ENCODE measurements around the gene CBLC. TPM values are rescaled to one million over a fixed set of nuclear protein-coding genes. Genes with fewer than 3 reads are reported as not detected.
A peak's percentile ranks its signal among the peaks of the same experiment; 100 is the strongest.

Gene CBLC
- total RNA-seq, 1 donor from 2014 or later, result 0.13 TPM

DNA sequence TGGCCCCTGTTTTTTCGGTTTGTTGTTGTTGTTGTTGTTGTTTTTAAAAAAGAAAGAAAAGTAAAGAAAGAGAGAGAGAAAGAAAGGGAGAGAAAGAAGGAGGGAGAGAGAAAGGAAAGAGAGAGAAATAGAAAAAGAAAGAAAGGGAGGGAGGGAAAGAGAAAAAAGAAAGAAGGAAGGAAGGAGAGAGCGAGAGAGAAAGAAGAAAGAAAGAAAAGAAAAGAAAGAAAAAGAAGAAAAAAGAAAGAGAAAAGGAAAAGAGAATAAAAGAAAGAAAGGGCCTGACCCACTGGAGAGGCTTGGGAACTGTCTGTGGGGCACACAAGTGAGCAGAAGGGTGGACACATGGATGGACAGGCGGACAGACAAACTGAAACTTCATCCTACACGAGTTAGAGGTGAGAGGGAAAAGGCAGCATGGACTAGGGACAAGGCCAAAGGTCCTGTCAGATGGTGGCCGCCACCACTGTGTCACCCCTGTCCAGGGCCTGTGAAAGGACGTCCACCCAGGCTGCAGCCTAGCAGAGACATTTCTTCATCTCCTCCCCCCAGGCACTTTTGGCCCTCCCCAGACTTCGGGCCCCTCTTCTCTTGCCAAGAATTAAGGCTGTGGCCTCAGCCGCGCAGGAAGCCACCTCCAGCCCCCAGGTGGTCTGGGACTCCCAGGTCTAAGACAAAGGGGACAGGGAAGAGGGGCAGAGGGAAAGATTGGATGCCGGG lies 22.1 kb downstream of the CBLC start:
- DNase-seq (ENCODE audit: low read depth in 2 of 2), result no peak

DNA sequence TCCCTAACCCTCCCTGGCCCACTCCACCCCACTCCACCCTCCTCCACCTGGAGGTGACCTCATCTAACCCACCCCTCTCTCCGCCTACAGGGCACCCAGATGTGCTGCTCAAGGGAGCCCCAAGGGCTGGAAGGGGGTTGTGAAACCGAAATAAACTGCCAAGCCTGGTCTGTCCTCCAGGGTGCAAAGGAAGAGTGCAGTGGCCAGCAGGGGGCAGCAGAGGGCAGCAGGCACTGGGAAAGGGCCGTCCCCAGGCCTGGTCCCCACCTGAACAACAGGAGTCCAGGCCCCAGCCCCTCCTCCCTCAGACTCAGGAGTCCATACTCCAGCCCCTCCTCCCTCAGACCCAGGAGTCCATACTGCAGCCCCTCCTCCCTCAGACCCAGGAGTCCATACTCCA lies 22.8 kb downstream of the CBLC start:
- DNase-seq (ENCODE audit: low read depth in 2 of 2), result peak; percentile 53 to 69

DNA sequence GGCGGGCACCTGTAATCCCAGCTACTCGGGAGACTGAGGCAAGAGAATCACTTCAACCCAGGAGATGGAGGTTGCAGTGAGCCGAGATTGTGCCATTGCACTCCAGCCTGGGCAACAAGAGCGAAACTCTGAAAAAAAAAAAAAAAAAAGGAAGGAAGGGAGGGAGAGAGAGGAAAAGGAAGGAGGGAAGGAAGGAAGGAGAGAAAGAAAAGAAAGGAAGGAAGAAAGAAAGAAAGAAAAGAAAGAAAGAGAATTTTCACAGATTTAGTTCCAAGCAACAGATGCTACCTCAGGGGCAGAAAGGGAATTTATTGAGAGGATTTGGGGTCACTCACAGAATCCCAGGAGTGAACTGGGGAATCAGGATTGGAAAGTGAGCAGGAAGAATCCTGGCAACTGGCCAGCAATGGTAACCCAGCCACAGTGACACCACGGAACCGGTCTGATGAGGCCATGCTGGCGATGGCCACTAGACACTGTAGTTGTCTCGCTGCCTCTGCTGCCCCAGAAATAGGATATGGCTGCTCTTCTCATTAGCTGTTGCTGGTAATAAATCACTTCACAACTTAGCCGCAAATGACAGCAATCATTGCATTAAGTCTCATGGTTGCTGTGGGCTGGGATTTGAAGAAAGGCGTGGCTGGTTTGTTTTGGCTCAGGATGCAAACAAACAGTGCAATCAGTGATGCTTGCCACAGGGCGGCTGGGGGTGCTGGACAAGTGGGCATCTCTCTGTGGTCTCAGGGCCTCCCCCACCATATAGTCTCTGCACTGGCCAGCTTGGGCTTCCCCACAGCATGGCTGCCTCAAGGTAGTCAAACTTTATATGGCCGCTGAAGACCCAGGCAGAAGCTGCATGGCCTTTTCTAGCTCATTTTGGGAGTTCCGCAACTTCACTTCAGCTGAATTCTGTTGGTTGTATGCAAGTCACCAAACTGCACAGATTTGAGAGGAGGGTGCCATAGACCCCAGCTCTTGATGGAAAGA lies 26.0 kb downstream of the CBLC start:
- no peak for DNase-seq (ENCODE audit: low read depth in 2 of 2)

DNA sequence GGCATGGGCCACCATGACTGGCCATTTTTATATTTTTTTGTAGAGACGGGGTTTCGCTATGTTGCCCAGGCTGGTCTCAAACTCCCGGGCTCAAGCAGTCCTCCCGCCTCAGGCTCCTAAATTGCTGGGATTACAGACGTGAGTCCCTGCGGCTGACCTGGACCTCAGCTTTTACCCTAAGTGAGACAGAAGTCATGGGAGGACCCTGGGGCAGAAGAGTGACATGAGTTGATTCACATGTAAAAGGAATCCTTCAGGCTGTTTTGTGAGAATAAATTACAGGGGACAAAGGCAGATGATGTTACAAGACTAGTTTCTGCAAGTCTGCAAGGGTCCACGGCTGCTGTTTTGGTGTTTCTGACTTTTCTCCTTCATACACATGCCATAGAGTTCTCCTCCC lies 28.6 kb downstream of the CBLC start:
- DNase-seq (ENCODE audit: low read depth in 2 of 2), result no peak

DNA sequence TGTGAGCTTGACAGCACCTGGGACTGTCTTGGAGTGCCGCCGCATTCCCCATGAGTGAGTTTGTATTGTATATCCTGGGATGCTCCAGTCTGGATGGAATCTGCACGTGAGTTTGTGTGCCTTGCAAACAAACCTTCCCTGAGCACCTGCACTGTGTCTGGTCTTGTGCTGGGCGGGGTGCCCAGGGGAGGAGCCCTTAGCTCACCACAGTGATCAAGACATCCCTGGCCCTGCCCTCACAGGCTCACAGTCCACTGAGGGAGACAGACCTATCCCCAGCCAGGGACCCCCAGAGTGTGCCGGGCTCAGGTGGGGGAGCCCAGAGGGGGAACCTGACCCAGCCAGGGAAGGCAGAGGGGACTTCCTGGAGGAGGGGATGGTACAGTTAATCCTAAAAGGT lies 29.5 kb downstream of the CBLC start:
- no peak for DNase-seq (ENCODE audit: low read depth in 2 of 2)

DNA sequence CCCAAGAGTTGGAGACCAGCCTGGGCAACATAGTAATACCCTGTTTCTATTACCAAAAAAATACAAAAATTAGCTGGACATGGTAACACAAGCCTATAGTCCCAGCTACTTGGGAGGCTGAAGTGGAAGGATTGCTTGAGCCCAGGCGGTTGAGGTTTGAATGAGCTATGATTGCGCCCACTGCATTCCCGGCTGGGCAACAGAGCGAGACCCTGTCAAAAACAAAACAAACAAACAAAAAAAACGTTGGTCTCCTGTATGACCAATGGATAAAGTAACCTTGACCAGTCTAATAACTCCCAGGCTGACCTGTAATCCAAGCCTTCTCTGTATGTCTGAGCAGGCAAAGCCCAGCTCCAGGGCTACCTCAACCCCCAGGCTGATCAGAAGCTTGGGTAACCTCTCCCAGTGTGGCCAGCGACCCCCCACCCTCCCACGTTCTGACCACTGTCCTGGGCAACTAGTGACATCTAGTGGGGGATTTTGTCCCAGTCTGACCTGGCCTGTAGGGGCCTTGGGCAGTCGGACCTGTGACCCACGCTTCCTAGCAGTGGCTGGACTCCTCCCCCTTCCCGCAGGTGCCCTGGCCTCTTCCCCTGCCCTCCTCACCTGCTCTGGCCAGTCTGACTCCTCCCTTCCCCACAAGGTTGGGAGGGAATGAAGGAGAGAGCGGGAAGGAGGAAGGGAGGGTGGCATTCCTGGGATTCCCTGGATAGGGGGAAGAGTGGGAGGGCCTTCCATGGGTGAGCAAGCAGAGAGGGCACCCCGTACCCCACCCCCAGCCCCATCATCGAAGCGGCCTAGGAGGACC lies 30.2 kb downstream of the CBLC start:
- DNase-seq (ENCODE audit: low read depth in 2 of 2), result peak in 1 of 2 donors; percentile 63

DNA sequence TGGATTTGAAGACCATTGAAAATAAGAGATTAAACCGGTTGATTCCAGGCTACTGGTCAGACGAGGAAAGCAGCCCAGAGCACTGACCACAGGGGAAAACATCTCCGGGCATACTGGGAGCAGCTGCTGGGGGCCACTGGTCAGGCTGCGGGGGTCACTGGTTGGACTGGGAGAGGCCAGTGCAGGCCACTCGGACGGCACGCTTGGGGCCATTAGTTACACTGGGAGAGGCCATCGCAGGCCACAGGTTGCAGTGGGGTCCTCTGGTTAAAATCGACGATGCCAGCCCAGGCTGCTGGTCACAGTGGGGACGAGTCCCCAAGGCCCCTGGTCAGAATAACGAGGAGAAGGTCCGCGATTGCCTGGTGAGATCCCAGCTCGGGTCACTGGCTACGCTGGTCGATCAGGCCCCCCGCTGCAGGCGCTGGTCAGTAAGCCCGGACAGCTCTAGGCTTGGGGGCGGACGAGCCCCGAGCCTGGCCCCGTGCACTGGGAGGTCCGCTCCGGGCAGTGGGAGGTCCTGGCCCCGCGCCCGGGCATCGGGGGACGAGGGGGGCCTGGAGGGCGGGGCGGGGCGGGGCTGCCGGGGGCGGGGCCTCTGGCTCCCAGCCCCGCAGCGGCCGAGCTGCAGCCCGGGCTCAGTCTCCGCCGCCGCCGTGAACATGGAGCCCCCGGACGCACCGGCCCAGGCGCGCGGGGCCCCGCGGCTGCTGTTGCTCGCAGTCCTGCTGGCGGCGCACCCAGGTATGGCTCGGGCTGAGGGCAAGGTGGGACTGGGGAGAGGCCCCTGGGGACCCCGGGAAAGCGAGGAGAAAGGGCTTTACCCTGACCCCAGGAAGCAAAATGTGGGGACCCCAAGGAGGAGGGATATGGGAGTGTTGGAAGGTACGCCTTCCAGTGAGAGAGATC lies 31.0 kb downstream of the CBLC start, which contains the start of gene BCAM:
Gene BCAM (plus strand): TSS at position 641 of the 909 bp plus-strand sequence. CDS start 22 bp downstream, at position 663.
- peak in 1 of 2 donors; percentile 71 for DNase-seq (ENCODE audit: low read depth in 2 of 2)

DNA sequence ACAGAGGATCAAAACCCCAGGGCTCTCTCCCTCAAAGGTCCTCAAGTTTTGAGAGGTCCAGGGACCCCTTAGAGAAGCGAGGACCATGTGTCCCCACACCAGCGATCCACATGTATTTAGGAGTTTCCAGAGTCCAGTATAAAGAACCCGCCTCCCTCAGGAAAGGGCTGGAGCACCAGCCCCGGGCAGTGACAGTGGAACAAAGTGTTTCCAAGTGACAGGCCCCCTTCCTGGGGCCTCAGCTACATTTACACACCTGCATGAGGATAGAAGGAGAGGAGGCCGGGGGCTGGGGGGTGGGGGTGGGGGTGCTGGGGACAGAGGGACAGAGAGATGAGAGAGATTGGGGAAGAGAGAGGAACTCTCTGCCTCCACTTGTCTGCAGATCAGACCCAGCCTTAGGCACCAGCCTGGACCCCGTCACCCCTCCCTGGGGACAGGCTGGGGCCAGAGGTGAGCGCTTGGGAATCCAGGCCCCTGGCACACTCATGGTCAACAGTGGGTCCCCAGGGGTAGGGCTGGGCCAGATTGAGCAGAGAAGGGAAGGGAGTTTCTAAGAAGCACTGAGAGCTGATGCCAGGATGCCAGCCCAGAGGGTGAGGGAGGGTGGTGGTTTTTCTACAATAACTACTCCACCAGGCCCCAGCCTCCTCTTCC lies 32.0 kb downstream of the CBLC start:
- no peak for DNase-seq (ENCODE audit: low read depth in 2 of 2)

DNA sequence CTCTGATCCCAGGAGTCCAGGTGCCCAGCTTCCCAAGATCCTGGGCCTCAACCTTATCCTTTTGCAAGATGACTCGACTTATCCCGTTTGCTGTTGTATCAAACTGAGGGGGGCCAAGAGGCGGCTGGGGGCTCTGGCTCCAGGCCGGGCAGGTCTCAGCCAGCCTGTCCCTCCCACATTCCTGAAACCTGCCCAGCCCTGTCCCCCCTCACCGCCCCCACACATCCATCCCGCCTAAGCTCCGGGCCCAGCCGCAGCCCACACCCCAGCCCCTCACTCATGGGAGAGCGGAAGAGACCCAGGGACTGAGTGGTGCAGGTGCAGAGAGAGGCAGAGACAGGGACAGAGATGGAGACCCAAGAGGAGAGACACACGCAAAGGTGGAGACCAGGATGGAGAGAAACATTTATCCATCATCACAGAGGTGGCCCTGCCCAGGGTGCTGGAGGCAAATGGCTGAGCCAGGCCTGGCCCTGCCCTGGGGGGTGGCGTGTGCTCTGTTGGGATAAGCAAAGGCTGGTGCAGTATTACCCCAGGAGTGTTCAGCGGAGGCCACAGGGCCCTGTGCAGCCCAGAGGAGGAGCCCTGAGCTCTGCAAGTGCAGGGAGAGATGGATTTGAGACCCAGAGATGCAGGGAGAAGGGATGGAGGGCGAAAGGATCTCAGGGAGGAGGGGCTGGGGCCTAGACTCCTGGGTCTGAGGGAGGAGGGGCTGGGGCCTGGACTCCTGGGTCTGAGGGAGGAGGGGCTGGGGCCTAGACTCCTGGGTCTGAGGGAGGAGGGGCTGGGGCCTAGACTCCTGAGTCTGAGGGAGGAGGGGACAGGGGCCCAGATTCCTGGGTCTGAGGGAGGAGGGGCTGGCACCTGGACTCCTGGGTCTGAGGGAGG lies 32.8 kb downstream of the CBLC start:
- no peak for DNase-seq (ENCODE audit: low read depth in 2 of 2)

DNA sequence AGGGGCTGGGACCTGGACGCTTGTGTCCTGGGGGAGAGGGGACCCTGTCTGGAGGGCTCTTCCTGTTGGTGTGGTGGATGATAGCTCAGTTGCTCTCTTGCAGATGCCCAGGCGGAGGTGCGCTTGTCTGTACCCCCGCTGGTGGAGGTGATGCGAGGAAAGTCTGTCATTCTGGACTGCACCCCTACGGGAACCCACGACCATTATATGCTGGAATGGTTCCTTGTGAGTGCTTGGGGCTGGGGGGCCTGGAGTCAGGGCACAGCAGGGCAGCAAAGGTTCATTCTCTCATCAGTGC lies 33.4 kb downstream of the CBLC start:
- no peak for DNase-seq (ENCODE audit: low read depth in 2 of 2)

DNA sequence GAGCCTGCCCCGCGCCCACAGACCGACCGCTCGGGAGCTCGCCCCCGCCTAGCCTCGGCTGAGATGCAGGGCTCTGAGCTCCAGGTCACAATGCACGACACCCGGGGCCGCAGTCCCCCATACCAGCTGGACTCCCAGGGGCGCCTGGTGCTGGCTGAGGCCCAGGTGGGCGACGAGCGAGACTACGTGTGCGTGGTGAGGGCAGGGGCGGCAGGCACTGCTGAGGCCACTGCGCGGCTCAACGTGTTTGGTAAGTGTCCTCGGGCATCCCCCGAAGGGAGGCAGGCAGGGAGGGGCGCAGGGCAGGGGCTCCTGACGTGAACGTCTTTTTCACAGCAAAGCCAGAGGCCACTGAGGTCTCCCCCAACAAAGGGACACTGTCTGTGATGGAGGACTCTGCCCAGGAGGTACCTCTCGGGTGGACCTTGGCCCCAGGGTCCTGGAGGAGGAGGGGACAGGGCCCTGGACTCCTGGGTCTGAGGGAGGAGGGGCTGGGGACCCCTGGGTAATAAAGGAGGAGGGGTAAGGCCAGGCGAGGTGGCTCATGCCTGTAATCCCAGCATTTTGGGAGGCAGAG lies 34.5 kb downstream of the CBLC start:
- no peak for DNase-seq (ENCODE audit: low read depth in 2 of 2)

DNA sequence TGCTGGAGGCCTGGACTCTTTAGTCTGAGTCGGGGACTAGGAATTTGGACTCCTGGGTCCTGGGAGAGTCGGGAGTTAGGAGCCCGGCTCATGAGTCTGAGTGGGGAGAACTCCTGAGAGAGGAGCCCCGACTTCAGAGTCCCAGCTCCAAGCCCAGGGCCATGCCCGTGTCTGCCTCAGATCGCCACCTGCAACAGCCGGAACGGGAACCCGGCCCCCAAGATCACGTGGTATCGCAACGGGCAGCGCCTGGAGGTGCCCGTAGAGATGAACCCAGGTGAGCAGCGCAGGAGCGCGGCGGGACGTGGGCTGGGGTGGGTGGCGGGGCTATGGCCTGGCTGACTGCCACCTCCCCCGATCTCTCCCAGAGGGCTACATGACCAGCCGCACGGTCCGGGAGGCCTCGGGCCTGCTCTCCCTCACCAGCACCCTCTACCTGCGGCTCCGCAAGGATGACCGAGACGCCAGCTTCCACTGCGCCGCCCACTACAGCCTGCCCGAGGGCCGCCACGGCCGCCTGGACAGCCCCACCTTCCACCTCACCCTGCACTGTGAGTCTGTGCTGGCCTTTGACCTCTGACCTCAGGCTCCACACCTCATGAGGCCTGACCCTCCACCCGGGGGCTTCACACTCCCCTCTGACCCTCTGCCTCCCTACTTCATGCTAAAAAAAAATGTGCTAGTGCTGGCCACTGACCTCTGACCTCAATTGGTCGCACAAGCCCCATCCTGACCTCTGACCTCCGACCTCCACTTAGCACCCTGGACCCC lies 35.6 kb downstream of the CBLC start:
- no peak for DNase-seq (ENCODE audit: low read depth in 2 of 2)

DNA sequence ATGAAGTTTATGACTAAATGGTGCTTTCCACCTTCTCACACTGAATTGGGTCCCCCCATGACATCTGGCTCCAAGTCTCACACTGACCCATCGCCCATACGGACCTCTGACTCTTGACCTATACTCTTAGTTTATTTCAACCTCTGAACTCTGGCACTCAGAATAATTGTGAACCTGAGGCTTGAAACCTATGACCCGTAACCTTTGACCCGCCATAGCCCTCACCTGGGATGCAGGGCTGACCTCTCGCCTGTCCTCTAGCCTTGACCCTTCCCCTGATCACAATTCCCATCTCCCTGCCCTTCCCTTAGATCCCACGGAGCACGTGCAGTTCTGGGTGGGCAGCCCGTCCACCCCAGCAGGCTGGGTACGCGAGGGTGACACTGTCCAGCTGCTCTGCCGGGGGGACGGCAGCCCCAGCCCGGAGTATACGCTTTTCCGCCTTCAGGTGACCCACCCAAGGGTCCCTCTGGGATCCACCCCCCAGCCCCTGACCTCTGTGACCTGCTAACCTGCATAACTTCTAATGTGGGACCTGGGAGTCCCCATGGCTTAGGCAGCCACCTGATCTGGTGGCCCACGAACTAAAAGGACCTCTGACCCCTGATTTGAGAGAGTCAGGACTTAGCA lies 36.3 kb downstream of the CBLC start:
- DNase-seq (ENCODE audit: low read depth in 2 of 2), result no peak

DNA sequence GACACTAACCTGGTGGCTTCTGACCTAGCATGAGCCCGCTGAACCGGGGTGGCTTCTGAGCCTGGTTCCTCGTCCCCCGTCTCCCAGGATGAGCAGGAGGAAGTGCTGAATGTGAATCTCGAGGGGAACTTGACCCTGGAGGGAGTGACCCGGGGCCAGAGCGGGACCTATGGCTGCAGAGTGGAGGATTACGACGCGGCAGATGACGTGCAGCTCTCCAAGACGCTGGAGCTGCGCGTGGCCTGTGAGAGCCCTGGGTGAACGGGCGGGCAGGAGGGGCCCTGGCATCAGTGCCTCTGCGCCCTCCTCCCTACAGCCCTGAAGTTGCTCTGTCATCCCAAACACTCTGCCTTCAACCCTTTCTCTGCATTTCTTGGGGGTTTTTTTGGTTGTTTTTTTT lies 36.8 kb downstream of the CBLC start:
- no peak for DNase-seq (ENCODE audit: low read depth in 2 of 2)

DNA sequence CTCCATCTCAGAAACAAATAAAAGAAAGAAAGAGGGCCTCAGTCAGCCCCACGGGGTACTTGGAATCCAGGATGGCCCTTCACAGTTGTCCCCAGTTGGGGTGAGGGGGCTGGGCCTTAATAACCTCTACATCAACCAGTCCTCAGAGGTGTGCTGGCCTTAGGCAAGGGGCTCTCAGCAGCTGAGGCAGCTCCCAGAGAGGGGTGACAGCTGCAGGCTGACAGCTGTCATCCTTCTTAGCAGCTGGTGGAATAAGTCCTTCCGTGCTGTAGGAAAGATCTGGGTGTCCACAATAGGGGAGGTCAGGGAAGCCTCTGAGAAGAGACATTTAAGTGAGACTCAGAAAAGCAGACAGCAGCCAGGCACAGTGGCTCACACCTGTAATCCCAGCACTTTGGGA lies 38.6 kb downstream of the CBLC start:
- no peak for DNase-seq (ENCODE audit: low read depth in 2 of 2)

DNA sequence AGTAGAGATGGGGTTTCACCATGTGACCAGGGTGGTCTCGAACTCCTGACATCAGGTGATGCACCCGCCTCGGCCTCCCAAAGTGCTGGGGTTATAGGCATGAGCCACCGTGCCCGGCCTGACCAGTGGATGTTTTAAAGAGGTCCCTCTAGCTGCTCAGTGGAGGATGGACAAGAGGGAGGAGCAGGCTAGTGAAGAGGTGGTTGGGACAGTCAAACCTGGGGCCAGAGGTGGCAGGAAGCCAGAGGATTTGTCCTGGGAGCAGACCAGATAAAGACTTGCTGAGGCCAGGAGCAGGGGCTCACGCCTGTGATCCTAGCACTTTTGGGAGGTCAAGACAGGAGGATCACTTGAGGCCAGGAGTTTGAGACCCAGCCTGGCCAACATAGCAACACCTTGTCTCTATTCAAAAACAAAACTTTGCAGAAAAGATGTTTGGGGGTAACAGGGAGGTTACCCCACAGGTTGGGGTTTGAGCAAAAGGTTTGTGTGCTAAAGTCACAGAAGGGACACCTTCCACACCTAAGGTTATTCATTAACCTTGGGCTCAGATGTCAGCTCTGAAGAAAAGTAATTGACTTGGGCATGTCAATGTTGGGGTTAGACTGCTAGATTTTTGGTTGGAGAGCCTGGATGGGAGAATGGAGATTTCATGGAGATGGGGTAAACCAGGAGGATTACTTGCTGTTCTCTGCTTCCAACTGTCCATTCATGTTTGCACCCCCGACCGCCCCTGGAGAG lies 40.2 kb downstream of the CBLC start:
- no peak for DNase-seq (ENCODE audit: low read depth in 2 of 2)

DNA sequence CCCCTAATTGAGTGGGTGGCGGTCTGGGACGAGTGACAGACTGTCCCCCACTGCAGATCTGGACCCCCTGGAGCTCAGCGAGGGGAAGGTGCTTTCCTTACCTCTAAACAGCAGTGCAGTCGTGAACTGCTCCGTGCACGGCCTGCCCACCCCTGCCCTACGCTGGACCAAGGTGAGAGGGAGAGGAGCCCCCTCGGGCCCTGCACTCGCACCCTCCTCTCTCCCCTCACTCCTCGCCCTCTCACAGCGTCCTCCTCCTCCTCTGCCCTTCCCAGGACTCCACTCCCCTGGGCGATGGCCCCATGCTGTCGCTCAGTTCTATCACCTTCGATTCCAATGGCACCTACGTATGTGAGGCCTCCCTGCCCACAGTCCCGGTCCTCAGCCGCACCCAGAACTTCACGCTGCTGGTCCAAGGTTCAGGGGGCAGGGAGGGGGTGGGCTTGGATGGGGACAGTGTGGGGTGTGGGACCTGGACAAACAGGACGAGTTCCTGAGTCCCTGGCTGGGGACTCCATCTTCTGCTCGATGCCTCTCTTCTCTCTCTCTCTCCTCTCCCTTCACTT lies 40.9 kb downstream of the CBLC start:
- no peak for DNase-seq (ENCODE audit: low read depth in 2 of 2)

Measured in dermis microvascular lymphatic vessel endothelial cell (primary cell).